ENCODE data around the gene TESPA1. TPM values are rescaled to one million over a fixed set of nuclear protein-coding genes. Genes with fewer than 3 reads are reported as not detected.

TESPA1 gene
- polyA plus RNA-seq, 1 donor from 2014 or later = not detected

DNA sequence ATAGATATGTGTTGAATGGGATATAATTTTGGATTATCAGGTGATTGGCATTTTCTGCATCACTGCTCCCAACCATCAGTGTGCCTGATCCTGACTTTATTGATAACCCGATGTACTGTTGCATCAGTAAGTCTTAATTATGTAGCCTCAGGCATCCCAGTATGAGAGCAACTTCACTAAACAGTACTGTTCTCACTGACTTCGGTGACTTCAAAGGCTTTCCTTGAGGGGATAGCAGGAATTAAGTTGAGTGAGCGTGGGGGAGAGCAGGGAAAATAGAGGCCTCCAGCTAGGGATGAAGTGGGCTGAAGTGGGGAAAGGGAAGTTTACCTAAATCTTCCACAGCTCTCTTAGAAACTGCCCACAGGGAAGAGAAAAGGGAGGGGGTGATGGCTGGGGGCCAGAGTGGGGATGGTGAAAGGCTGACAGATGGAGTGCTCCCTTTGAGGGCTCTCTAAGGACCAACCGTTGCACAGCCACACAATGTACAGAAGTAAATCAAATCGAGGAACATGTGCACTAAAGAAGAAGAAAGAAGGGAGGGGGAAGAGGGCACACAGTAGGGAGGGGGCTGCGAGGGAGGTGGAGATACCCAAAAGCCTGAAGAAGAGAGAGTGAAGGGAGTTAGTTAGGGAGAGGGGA is 24.5 kb upstream of the TESPA1 start:
- H4K20me1 ChIP-seq (ENCODE audit: insufficient read depth) = no peaks in the 10 kb centered on the region
- no peaks in the 10 kb centered on the region for H3K36me3 ChIP-seq (ENCODE audit: insufficient read depth, low read length)
- H3K9me2 ChIP-seq (ENCODE audit: insufficient read depth, low read length) = no peaks in the 10 kb centered on the region
- H3K27me3 ChIP-seq (ENCODE audit: insufficient read depth, low read depth, low read length) = no peaks in the 10 kb centered on the region
- H3K79me2 ChIP-seq (replicated peaks; ENCODE audit: insufficient read depth, low read length) = no peaks in the 10 kb centered on the region
- no peak overlapping the region for H3K9ac ChIP-seq (ENCODE audit: low read length)
- H3K27ac ChIP-seq (ENCODE audit: low read length) = no peak overlapping the region
- H3K4me3 ChIP-seq (ENCODE audit: low read length) = no peak overlapping the region
- no peaks in the 10 kb centered on the region for H3F3A ChIP-seq (ENCODE audit: insufficient read depth, low read length, poor library complexity, severe bottlenecking)
- H3K9me3 ChIP-seq (ENCODE audit: low read length) = no peaks in the 10 kb centered on the region
- H2AFZ ChIP-seq (ENCODE audit: low read depth, low read length) = no peak overlapping the region
- no peak overlapping the region for H3K4me2 ChIP-seq (ENCODE audit: low read length)
- TF ChIP-seq MXI1 (conservative IDR thresholded peaks at IDR 0.05; ENCODE audit: poor library complexity, severe bottlenecking) (no peak), SMC3 (conservative IDR thresholded peaks at IDR 0.05; ENCODE audit: poor library complexity) (no peak), EZH2 (IDR thresholded peaks at IDR 0.05; ENCODE audit: borderline replicate concordance, insufficient read depth, low read length, poor library complexity, severe bottlenecking) (no peak), POLR2AphosphoS5 (IDR thresholded peaks at IDR 0.05) (no peak), TAF1 (IDR thresholded peaks at IDR 0.05; ENCODE audit: low read depth) (no peak), EP300 (conservative IDR thresholded peaks at IDR 0.05; ENCODE audit: poor library complexity, severe bottlenecking) (no peak), RAD21 (conservative IDR thresholded peaks at IDR 0.05) (no peak)
- TF ChIP-seq, protein P1, sequence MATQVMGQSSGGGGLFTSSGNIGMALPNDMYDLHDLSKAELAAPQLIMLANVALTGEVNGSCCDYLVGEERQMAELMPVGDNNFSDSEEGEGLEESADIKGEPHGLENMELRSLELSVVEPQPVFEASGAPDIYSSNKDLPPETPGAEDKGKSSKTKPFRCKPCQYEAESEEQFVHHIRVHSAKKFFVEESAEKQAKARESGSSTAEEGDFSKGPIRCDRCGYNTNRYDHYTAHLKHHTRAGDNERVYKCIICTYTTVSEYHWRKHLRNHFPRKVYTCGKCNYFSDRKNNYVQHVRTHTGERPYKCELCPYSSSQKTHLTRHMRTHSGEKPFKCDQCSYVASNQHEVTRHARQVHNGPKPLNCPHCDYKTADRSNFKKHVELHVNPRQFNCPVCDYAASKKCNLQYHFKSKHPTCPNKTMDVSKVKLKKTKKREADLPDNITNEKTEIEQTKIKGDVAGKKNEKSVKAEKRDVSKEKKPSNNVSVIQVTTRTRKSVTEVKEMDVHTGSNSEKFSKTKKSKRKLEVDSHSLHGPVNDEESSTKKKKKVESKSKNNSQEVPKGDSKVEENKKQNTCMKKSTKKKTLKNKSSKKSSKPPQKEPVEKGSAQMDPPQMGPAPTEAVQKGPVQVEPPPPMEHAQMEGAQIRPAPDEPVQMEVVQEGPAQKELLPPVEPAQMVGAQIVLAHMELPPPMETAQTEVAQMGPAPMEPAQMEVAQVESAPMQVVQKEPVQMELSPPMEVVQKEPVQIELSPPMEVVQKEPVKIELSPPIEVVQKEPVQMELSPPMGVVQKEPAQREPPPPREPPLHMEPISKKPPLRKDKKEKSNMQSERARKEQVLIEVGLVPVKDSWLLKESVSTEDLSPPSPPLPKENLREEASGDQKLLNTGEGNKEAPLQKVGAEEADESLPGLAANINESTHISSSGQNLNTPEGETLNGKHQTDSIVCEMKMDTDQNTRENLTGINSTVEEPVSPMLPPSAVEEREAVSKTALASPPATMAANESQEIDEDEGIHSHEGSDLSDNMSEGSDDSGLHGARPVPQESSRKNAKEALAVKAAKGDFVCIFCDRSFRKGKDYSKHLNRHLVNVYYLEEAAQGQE (IDR thresholded peaks at IDR 0.05; ENCODE audit: borderline replicate concordance) = no peak
- TF ChIP-seq, protein P2, sequence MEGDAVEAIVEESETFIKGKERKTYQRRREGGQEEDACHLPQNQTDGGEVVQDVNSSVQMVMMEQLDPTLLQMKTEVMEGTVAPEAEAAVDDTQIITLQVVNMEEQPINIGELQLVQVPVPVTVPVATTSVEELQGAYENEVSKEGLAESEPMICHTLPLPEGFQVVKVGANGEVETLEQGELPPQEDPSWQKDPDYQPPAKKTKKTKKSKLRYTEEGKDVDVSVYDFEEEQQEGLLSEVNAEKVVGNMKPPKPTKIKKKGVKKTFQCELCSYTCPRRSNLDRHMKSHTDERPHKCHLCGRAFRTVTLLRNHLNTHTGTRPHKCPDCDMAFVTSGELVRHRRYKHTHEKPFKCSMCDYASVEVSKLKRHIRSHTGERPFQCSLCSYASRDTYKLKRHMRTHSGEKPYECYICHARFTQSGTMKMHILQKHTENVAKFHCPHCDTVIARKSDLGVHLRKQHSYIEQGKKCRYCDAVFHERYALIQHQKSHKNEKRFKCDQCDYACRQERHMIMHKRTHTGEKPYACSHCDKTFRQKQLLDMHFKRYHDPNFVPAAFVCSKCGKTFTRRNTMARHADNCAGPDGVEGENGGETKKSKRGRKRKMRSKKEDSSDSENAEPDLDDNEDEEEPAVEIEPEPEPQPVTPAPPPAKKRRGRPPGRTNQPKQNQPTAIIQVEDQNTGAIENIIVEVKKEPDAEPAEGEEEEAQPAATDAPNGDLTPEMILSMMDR (IDR thresholded peaks at IDR 0.05; ENCODE audit: poor library complexity, severe bottlenecking) = no peak

DNA sequence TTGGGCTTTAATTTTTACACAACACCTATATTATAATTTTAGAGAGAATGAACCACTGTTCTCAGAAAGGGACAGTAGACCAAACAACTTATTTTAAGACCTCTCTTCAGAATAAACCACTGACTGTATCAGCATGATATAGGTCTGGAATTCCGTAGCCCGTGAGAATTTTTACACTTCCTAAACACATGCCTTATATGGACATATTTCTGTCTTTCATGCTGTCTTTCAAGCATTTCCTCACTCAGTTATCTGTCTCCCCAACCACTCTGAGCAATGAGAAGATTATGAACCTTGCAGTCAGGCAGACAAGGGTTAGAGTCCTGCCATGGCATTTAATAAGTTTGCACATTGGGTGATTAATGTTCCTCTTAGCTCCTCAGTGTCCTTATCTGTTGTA is 17.8 kb upstream of the TESPA1 start:
- H3K9me3 ChIP-seq (ENCODE audit: low read length) = no peaks in the 10 kb centered on the region
- no peak overlapping the region for H3K9ac ChIP-seq (ENCODE audit: low read length)
- H3K79me2 ChIP-seq (replicated peaks; ENCODE audit: insufficient read depth, low read length) = no peaks in the 10 kb centered on the region
- H3K36me3 ChIP-seq (ENCODE audit: insufficient read depth, low read length) = no peaks in the 10 kb centered on the region
- no peaks in the 10 kb centered on the region for H3K9me2 ChIP-seq (ENCODE audit: insufficient read depth, low read length)
- no peaks in the 10 kb centered on the region for H3K27me3 ChIP-seq (ENCODE audit: insufficient read depth, low read depth, low read length)
- no peaks in the 10 kb centered on the region for H4K20me1 ChIP-seq (ENCODE audit: insufficient read depth)
- TF ChIP-seq TAF1 (IDR thresholded peaks at IDR 0.05; ENCODE audit: low read depth) (no peak), EZH2 (IDR thresholded peaks at IDR 0.05; ENCODE audit: borderline replicate concordance, insufficient read depth, low read length, poor library complexity, severe bottlenecking) (no peak), RAD21 (conservative IDR thresholded peaks at IDR 0.05) (no peak), MXI1 (conservative IDR thresholded peaks at IDR 0.05; ENCODE audit: poor library complexity, severe bottlenecking) (no peak), EP300 (conservative IDR thresholded peaks at IDR 0.05; ENCODE audit: poor library complexity, severe bottlenecking) (no peak), SMC3 (conservative IDR thresholded peaks at IDR 0.05; ENCODE audit: poor library complexity) (no peak), POLR2AphosphoS5 (IDR thresholded peaks at IDR 0.05) (no peak)
- TF ChIP-seq, protein P2 (IDR thresholded peaks at IDR 0.05; ENCODE audit: poor library complexity, severe bottlenecking) = no peak
- TF ChIP-seq, protein P1 (IDR thresholded peaks at IDR 0.05; ENCODE audit: borderline replicate concordance) = no peak
- H3K4me3 ChIP-seq (ENCODE audit: low read length) = no peak overlapping the region
- no peak overlapping the region for H3K4me2 ChIP-seq (ENCODE audit: low read length)
- H2AFZ ChIP-seq (ENCODE audit: low read depth, low read length) = no peak overlapping the region
- no peaks in the 10 kb centered on the region for H3F3A ChIP-seq (ENCODE audit: insufficient read depth, low read length, poor library complexity, severe bottlenecking)
- H3K27ac ChIP-seq (ENCODE audit: low read length) = no peak overlapping the region

Measured in neural cell (in vitro differentiated cells).